GM10847 (cell line): ENCODE results near the gene STIM2.

Experiments
- POLR2A ChIP-seq: IDR thresholded peaks from 2 replicates; pipeline ENCODE4 v1.6.1; 2011; ENCODE audit not compliant: insufficient read length; ENCODE audit errors: extremely low read depth

The STIM2 gene

GRCh38 chr4:26860157-26860921 is at the start of gene STIM2:
Gene STIM2, plus strand, starts transcription at chr4:26860841.
- peak; percentile 69 for TF ChIP-seq POLR2A

- TF ChIP-seq POLR2A: no peak
Observed at GRCh38 chr4:26812049-26812714, 48.5 kb upstream of the STIM2 start.

- TF ChIP-seq POLR2A: no peak
Observed at GRCh38 chr4:26813698-26814097, 46.9 kb upstream of the STIM2 start.

GRCh38 chr4:26815199-26815598 is 45.4 kb upstream of the STIM2 start:
- TF ChIP-seq POLR2A: no peak

- TF ChIP-seq POLR2A: no peak
Observed at GRCh38 chr4:26815706-26816105, 44.9 kb upstream of the STIM2 start.

GRCh38 chr4:26819026-26819425 is 41.6 kb upstream of the STIM2 start:
- TF ChIP-seq POLR2A: no peak

GRCh38 chr4:26819478-26820095 is 41.1 kb upstream of the STIM2 start:
- TF ChIP-seq POLR2A: no peak

- TF ChIP-seq POLR2A: no peak
Observed at GRCh38 chr4:26820346-26820745, 40.3 kb upstream of the STIM2 start.

- no peak for TF ChIP-seq POLR2A
Observed at GRCh38 chr4:26821031-26821430, 39.6 kb upstream of the STIM2 start.

GRCh38 chr4:26821677-26822503 is 38.8 kb upstream of the STIM2 start:
- no peak for TF ChIP-seq POLR2A

GRCh38 chr4:26822546-26822945 is 38.1 kb upstream of the STIM2 start:
- TF ChIP-seq POLR2A: no peak

- TF ChIP-seq POLR2A: no peak
Observed at GRCh38 chr4:26823583-26823982, 37.1 kb upstream of the STIM2 start.

GRCh38 chr4:26824667-26825066 is 36.0 kb upstream of the STIM2 start:
- no peak for TF ChIP-seq POLR2A

- no peak for TF ChIP-seq POLR2A
Observed at GRCh38 chr4:26826721-26827120, 33.9 kb upstream of the STIM2 start.

- no peak for TF ChIP-seq POLR2A
Observed at GRCh38 chr4:26827798-26828197, 32.8 kb upstream of the STIM2 start.
